ENCODE results near the gene IFITM1. TPM values are rescaled to one million over a fixed set of nuclear protein-coding genes. Genes with fewer than 3 reads are reported as not detected.
A peak's percentile ranks its signal among the peaks of the same experiment; 100 is the strongest.

IFITM1 gene
- total and polyA plus RNA-seq, 9 of the 15 experiments (the other 6 are each of a cell fraction or from before 2014, with no cell fraction given): 691 to 5,579 (median 974) TPM

- TF ChIP-seq ELK3 (CRISPR knock-in tag; IDR thresholded peaks at IDR 0.05) (no peak), TRIM24 (IDR thresholded peaks at IDR 0.05) (no peak), MBD1 (CRISPR knock-in tag; IDR thresholded peaks at IDR 0.05) (no peak), ZNF408 (CRISPR knock-in tag; IDR thresholded peaks at IDR 0.05; ENCODE audit: low read depth) (no peak), MCM5 (IDR thresholded peaks at IDR 0.05; ENCODE audit: low read depth) (no peak), CREB1 (IDR thresholded peaks at IDR 0.05) (no peak), CREB1 (CRISPR knock-in tag; IDR thresholded peaks at IDR 0.05) (no peak), YY1 (IDR thresholded peaks at IDR 0.05; ENCODE audit: borderline replicate concordance in 1 of 3, control insufficient read depth in 1 of 3, extremely low read depth in 1 of 3, insufficient read depth in 3 of 3, insufficient read length in 1 of 3, insufficient replicate concordance in 2 of 3, low read depth in 1 of 3, low read length in 2 of 3) (no peak), NFATC3 (IDR thresholded peaks at IDR 0.05) (no peak), IFI16 (CRISPR knock-in tag; IDR thresholded peaks at IDR 0.05) (no peak), SMARCA5 (IDR thresholded peaks at IDR 0.05) (no peak), ESRRA (IDR thresholded peaks at IDR 0.05; ENCODE audit: borderline replicate concordance, low read depth) (no peak), NRF1 (conservative IDR thresholded peaks at IDR 0.05 in 1 of 2, IDR thresholded peaks at IDR 0.05 in 1 of 2) (peak in 1 of 2 experiments; percentile 14; a peak in 1 of 4 replicates), ATF4 (CRISPR knock-in tag; IDR thresholded peaks at IDR 0.05) (no peak), ZNF699 (CRISPR knock-in tag; IDR thresholded peaks at IDR 0.05; ENCODE audit: insufficient replicate concordance) (no peak), CGGBP1 (CRISPR knock-in tag; IDR thresholded peaks at IDR 0.05) (no peak), PRPF4 (IDR thresholded peaks at IDR 0.05; ENCODE audit: insufficient read depth, low read depth, low read length, poor library complexity, severe bottlenecking) (no peak), TBL1XR1 (IDR thresholded peaks at IDR 0.05; ENCODE audit: low read length in 2 of 2) (peak in 1 of 2 experiments; percentile 18; a peak in 1 of 4 replicates), LARP7 (IDR thresholded peaks at IDR 0.05) (peak; percentile 81; the same call in 1 of the 2 replicates), GTF2E2 (tag; IDR thresholded peaks at IDR 0.05) (no peak), NFYB (IDR thresholded peaks at IDR 0.05; ENCODE audit: extremely low read depth, insufficient read length) (no peak), ZBTB26 (CRISPR knock-in tag; IDR thresholded peaks at IDR 0.05) (no peak), ZNF354B (CRISPR knock-in tag; IDR thresholded peaks at IDR 0.05) (no peak), ZNF184 (CRISPR knock-in tag; IDR thresholded peaks at IDR 0.05) (no peak)
Observed at GRCh38 chr11:313787-314553, at the start of gene IFITM1 (continued).

Measured in K562 (cell line).